ENCODE results near the gene CLIP2. TPM values are rescaled to one million over a fixed set of nuclear protein-coding genes. Genes with fewer than 3 reads are reported as not detected.
"Not testable (repeated sequence)": the region's sequence is repeated elsewhere in the genome, so short reads cannot be mapped to it uniquely, and the experiment has no call there.

CLIP2 gene
- polyA plus RNA-seq, 3 donors = 24.0 to 31.2 (median 29.8) TPM

DNA sequence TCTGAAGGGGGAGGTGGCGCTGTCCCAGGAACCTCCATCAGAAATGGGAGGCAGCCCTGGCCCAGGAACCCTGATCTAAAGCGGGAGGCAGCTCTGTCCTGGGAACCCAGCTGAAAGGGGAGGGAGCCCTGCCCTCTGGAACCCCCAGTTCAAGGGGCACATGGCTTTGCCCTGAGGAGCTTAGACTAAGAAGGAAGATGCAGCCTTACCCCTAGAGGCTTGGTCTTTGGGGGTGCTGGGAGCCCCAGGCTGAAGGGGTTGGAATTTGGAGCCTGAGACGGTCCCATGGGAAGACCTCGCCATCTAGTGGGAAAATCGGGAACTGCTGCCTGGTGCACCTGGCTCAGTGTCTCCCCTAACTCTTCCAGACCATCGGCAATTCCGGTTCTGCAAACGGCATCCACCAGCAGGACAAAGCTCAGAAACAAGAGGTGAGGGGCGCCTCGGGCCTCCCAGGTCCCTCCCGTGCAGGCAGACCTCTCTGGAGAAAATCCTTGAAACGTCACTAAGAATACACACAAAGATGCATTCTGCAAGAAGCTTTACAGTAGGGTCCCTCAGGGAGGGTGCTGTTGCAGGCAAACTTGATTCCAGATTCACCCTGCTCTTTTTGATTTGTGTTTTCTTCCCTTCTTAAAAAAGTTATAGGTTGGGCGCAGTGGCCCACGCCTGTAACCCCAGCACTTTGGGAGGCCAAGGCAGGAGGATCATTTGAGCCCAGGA, 112.1 kb downstream of the CLIP2 start:
- DNase-seq = peak; percentile 54

DNA sequence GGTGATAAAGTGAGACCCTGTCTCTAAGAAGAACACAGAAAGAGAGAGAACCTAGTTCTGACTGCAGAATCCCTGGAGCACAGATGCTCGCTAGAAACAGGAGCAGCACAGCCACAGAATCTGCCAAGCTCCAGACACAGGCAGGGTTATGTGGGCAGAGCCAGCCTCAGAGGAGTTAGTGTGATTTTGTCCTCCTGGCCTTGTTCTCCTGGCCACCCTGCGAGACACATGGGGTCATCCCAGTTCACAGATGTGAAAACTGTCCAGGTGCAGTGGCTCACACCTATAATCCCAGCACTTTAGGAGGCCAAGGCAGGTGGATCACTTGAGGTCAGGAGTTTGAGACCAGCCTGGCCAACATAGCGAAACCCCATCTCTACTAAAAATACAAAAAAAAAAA, 113.5 kb downstream of the CLIP2 start:
- DNase-seq = not testable (repeated sequence)

- DNase-seq = no peak
Observed at GRCh38 chr7:74403521-74404387, 114.5 kb downstream of the CLIP2 start.

GRCh38 chr7:74404388-74404700, 115.1 kb downstream of the CLIP2 start:
- DNase-seq = no peak

GRCh38 chr7:74404741-74405140, 115.5 kb downstream of the CLIP2 start:
- DNase-seq = no peak

- DNase-seq = peak; percentile 27
Observed at GRCh38 chr7:74405191-74405898, 116.1 kb downstream of the CLIP2 start.

DNA sequence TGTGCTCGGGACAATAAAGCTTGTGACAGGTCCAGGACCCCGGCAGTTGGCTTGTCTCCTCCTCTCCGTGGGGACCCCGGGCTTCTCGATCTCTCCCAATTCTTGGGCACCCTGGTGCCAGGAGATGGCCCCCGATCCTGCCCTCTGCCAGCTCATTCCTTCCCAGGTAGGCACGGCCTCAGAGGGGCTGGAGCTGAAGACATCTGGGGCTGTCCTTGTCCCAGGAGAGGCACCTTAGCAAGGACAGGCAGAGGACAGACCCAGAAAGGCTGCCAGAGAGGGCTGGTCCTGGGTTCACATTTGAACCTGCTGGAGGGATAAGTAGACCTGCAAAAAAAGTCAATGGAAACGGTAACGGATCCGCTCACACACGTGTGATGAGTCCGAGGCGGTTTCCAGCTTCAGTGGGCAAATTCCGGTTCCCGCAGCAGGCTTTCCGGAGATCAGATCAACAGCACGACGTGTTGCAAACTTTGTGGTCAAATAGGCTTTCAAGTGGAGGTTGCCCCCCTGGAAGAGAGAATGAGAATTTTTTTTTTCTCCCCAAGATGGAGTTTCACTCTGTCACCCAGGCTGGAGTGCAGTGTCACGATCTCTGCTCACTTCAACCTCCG, 116.8 kb downstream of the CLIP2 start:
- DNase-seq = no peak

- no peak for DNase-seq
Observed at GRCh38 chr7:74407958-74408357, 118.8 kb downstream of the CLIP2 start.

GRCh38 chr7:74409571-74409970, 120.4 kb downstream of the CLIP2 start:
- no peak for DNase-seq

DNA sequence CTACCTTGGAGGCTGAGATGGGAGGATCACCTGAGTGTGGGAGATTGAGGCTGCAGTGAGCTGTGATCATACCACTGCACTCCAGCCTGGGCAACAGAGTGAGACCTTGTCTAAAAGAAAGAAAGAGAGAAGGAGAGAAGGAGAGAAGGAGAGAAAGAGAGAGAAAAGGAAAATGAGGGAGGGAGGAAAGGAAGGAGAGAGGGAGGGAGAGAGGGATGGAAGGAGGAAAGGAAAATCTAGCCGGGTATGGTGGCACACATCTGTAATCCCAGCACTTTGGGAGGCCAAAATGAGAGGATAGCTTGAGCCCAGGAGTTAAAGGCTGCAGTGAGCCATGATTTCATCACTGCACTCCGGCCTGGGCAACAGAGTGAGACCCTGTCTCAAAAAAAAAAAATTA, 121.6 kb downstream of the CLIP2 start:
- no peak for DNase-seq

- not testable (repeated sequence) for DNase-seq
Observed at GRCh38 chr7:74411571-74411970, 122.4 kb downstream of the CLIP2 start.

DNA sequence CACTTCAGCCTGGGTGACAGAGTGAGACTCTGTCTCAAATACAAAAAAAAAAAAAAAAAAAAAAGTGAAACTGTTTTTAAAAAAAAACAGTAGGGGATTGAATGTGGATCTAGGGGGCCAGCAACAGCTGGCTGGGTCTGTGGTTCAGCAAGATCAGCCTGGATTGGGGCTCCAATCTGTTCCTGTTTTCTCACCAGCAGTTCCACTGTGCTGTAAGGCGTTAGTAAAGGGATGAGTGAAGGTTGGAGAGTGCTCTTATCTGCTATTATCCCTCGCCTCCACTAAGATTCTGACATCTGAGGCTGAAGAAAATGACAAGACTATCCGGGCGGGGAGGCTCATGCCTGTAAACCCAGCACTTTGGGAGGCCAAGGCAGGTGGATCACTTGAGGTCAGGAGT, 122.8 kb downstream of the CLIP2 start:
- DNase-seq = no peak

GRCh38 chr7:74412603-74413002, 123.4 kb downstream of the CLIP2 start:
- DNase-seq = no peak

DNA sequence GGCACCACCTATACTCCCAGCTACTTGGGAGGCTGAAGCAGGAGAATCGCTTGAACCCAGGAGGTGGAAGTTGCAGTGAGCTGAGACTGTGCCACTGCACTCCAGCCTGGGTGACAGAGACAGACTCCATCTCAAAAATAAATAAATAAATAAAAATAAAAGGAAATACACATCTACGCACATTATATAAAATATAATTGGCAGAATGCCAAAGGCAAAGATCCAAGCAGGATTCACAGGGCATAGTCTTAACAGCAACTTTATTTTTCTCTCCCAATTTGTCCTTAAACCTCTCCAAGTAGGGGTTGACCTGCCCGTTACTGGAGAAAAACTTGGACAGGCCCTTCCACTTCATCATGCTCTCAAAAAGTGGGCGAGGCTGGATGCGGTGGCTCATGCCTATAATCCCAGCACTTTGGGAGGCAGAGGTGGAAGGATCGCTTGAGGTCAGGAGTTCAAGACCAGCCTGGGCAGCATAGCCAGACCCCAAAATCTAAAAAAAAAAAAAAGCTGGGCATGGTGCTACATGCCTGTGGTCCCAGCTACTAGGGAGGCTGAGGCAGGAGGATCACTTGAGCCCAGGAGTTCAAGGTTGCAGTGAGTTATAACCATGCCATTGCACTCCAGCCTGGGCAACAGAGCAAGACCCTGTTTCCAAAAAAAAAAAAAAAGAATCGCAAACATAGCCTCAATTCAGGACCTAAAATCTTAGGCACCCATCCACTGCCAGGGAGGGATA, 125.6 kb downstream of the CLIP2 start:
- not testable (repeated sequence) for DNase-seq

DNA sequence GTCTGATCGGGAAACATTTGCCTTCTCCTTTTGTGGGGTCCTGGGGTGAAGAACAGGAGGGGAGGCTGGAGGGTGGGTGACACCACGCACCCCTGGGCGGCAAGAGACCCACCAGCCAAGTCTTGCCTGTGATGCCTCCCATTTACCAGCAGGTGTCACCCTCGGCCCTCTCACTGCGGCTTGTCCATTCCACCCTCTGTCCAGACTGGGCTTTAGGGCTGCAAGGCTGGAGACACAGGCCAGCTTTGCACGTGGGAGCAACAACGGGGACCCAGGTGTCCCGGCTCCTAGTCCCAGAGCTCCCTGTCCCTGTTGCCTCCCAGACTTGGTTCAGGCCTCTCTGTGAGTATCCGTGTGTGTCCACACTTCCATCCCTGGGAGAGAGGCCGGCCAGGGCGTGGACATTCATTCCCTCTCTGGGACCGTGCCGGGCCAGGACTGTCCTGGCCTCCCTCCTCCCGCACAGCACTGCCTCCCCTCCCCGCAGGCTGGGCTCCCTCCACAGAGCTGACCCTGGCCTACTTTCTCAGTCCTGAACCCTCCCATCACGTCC, 128.3 kb downstream of the CLIP2 start:
- DNase-seq = peak; percentile 60

- no peak for DNase-seq
Observed at GRCh38 chr7:74418076-74418475, 128.9 kb downstream of the CLIP2 start.

- no peak for DNase-seq
Observed at GRCh38 chr7:74418538-74418937, 129.3 kb downstream of the CLIP2 start.

- not testable (repeated sequence) for DNase-seq
Observed at GRCh38 chr7:74419232-74419631, 130.0 kb downstream of the CLIP2 start.

- DNase-seq = no peak
Observed at GRCh38 chr7:74420006-74420405, 130.8 kb downstream of the CLIP2 start.

DNA sequence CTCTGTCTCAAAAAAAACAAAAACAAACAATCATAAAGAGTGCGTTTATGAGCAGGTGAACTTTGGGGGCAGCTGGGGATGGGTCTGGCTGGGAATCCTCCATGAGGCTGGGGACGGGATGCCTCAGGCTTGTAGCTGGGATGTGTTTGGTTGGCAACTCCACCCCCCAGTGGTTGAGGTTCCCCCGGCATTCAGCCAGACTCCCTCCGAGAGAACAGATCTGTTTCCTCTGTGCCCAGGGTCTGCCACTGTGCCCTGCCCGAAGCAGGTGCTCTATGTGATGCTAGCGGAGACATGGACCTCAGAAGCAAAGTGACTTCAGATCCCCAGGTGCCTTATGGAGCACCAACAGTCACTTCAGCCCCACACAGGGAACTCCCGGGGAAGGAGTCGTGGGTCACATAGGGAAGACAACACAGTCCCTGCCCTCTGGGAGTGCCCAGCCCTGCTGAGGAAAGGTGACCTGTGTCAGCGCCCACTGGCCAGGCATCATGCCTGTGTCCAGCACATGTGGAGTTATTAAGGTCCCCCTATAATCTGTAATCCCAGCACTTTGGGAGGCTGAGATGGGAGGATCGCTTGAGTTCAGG, 135.2 kb downstream of the CLIP2 start:
- no peak for DNase-seq

DNA sequence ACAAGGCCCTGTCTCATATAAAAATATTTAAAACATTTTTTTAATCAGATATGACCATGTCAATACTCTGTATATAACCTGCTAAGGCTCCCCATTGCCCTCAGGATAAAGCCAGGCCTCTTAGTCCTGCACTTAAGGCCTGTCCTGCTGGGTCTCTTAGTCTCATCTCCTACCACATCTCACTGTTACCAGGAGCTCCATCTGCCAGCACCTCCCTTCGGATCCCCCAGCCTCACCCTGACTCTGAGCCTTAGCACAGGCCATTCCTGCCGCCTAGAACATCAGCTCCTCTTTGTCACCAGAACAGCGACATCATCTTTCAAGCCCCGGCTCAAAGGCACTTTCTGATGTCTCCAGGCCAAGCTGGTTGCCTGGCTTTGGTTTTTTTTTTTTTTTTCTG, 138.8 kb downstream of the CLIP2 start:
- DNase-seq = no peak
